Sigmoid colon (tissue), 7 donors: ENCODE data around the gene POC5. TPM values are rescaled to one million over a fixed set of nuclear protein-coding genes. Genes with fewer than 3 reads are reported as not detected.

Experiments
- DNase-seq: peaks from one replicate; pipeline ENCODE4 v3.0.0-alpha.2; 2019
- H3K27ac ChIP-seq, 4 donors: fragments of 200-600 bp; sonication (generic); one replicate each; pipeline ENCODE4 v1.5.1; 2016 to 2019; ENCODE audit warnings: mild to moderate bottlenecking in 1 of 4
- H3K27me3 ChIP-seq, 3 donors: fragments of 200-600 bp; sonication (generic); one replicate each; pipeline ENCODE4 v1.5.1; 2019; ENCODE audit warnings: mild to moderate bottlenecking in 1 of 3
- H3K36me3 ChIP-seq, 4 donors: fragments of 200-600 bp; sonication (generic); one replicate each; pipeline ENCODE4 v1.5.1; 2016 to 2019
- H3K4me1 ChIP-seq, 4 donors: fragments of 200-600 bp; sonication (generic); one replicate each; pipeline ENCODE4 v1.5.1; 2017 to 2019
- H3K4me3 ChIP-seq, 4 donors: fragments of 200-600 bp; sonication (generic); one replicate each; pipeline ENCODE4 v1.5.1; 2017 to 2019; ENCODE audit warnings: mild to moderate bottlenecking in 2 of 4, moderate library complexity in 1 of 4
- H3K9me3 ChIP-seq, 4 donors: fragments of 200-600 bp in 3 of 4; sonication (generic) in 3 of 4; one replicate each; pipeline versions ENCODE4 v1.5.1 to v1.6.1; 2013 to 2019
- EP300 ChIP-seq, 4 donors: sonication (generic); formaldehyde crosslinking; IDR thresholded peaks; one replicate each; pipeline ENCODE4 v1.6.1; 2017; ENCODE audit warnings: antibody characterized with exemption in 4 of 4
- POLR2A ChIP-seq, 2 donors: fragments of 450-650 bp; IDR thresholded peaks; one replicate each; pipeline ENCODE4 v1.6.1; 2016; ENCODE audit warnings: antibody characterized with exemption in 2 of 2, mild to moderate bottlenecking in 2 of 2, moderate library complexity in 2 of 2
- POLR2AphosphoS5 ChIP-seq, 4 donors: sonication (generic); formaldehyde crosslinking; IDR thresholded peaks; one replicate each; pipeline ENCODE4 v1.6.1; 2017; ENCODE audit warnings: antibody characterized with exemption in 4 of 4
- WGBS, 2 donors: extraction: QIAGEN DNeasy Blood & Tissue Kit; methylation state at CpG; one replicate each; pipeline ENCODE4 v1.1.7; 2013; 5-methylcytosine and 5-hydroxymethylcytosine counted together
- intact Hi-C: fragments of 100-400 bp; cut with DNase I; formaldehyde crosslinking; loops from one replicate; pipeline ENCODE4 v1.15.1; 2023
- polyA plus RNA-seq, 3 donors: library from polyadenylated mRNA; stranded (reverse); fragments of 200-250 nt; gene quantifications; one replicate each; pipeline ENCODE4 v1.2.3, GENCODE V29; 2013
- total RNA-seq, 4 donors: library from RNA; depleted of rRNA; stranded (reverse); fragments of >200 nt; gene quantifications; one replicate each; pipeline ENCODE4 v1.1.0, GENCODE V29; 2016
- TF ChIP-seq, protein P1 (sequence below), 4 experiments: fragments of 450-650 bp in 3 of 4; fragments of 200-600 bp in 1 of 4; IDR thresholded peaks; one replicate each; pipeline ENCODE4 v1.5.1; 2016 to 2019; ENCODE audit warnings: antibody characterized with exemption in 4 of 4, mild to moderate bottlenecking in 3 of 4, moderate library complexity in 2 of 4
- donor health status: healthy with polysubstance abuse.
- donor health status: Bipolar disorder and iron deficiency.
- donor health status: healthy.

Gene POC5, protein sequence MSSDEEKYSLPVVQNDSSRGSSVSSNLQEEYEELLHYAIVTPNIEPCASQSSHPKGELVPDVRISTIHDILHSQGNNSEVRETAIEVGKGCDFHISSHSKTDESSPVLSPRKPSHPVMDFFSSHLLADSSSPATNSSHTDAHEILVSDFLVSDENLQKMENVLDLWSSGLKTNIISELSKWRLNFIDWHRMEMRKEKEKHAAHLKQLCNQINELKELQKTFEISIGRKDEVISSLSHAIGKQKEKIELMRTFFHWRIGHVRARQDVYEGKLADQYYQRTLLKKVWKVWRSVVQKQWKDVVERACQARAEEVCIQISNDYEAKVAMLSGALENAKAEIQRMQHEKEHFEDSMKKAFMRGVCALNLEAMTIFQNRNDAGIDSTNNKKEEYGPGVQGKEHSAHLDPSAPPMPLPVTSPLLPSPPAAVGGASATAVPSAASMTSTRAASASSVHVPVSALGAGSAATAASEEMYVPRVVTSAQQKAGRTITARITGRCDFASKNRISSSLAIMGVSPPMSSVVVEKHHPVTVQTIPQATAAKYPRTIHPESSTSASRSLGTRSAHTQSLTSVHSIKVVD
- total RNA-seq (10 to 100 TPM in 2 of 4 donors, 1 to 10 TPM in 2; 7.1 to 16.6 (median 9.7) TPM), polyA plus RNA-seq (1 to 10 TPM; 4.4 to 8.2 (median 7.2) TPM)

DNA sequence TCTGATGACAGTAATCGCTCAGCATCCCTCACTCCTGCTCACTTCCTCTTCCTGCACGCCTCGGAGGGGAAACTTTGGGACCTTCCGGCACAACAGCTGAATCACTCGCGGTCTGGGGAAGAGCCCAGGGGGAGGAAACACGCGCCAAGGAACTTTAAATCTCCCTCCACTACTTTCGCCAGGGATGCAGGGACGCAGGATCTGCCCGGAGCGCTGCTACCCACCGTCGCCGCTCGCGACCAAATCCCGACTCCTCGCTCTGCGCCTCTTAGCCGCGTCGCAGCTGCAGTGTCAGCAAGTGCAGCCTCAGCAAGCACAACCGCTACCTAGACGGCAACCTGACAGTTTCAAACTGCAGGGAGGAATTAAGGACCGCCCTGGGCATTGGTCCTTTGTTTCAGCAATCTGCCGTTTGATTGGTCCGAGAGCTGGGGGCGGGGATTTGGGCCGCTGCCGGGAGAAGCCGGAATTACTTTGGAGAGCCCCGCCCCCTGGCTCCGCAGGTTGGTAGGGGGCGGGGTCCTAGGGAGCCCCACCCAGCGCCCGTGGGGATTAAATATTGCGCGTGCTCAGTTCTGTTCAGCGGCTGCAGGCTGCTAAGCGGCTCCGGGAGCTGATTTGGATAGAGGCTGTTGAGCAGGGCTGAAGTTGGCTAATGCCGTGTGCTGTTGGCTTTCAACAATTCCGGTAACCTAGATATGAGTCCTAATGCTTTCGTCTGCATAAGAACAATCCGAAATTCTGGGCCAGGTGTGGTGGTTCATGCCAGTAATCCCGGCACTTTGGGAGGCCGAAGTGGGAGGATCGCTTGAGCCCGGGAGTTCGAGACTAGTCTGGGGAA lies at the start of gene POC5:
POC5 (minus strand) TSS at position 356 of the 841 bp plus-strand sequence. CDS start 4,500 bp downstream, outside the sequence.
- H3K36me3 ChIP-seq, result no peaks in the 10 kb centered on the region
- H3K27ac ChIP-seq, result peak within 1 kb of the TSS; percentile 79 to 90 (median 88)
- H3K27me3 ChIP-seq, result no peaks in the 10 kb centered on the region
- peaks cover 0 to 14% (median 11%) of the 10 kb centered on the region in 4 donors for H3K4me1 ChIP-seq
- DNase-seq, result peak; percentile 98
- TF ChIP-seq POLR2AphosphoS5 (IDR thresholded peaks at IDR 0.05) (peak; percentile 41 to 88 (median 82)), POLR2A (IDR thresholded peaks at IDR 0.05) (peak; percentile 23 to 28), EP300 (IDR thresholded peaks at IDR 0.05) (no peak)
- TF ChIP-seq, protein P1, sequence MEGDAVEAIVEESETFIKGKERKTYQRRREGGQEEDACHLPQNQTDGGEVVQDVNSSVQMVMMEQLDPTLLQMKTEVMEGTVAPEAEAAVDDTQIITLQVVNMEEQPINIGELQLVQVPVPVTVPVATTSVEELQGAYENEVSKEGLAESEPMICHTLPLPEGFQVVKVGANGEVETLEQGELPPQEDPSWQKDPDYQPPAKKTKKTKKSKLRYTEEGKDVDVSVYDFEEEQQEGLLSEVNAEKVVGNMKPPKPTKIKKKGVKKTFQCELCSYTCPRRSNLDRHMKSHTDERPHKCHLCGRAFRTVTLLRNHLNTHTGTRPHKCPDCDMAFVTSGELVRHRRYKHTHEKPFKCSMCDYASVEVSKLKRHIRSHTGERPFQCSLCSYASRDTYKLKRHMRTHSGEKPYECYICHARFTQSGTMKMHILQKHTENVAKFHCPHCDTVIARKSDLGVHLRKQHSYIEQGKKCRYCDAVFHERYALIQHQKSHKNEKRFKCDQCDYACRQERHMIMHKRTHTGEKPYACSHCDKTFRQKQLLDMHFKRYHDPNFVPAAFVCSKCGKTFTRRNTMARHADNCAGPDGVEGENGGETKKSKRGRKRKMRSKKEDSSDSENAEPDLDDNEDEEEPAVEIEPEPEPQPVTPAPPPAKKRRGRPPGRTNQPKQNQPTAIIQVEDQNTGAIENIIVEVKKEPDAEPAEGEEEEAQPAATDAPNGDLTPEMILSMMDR (IDR thresholded peaks at IDR 0.05), result no peak
- intact Hi-C loops, result loop anchor here (2.0 to 5.0 kb wide), 2 partner anchors 205 to 380 kb away; partner anchors contain the start of gene HMGCR
- no peaks in the 10 kb centered on the region for H3K9me3 ChIP-seq
- 6 to 11% methylated on average over 51 of the region's 51 CpGs for WGBS, 2 donors
- H3K4me3 ChIP-seq, result peak within 1 kb of the TSS; percentile 55 to 91 (median 75)

DNA sequence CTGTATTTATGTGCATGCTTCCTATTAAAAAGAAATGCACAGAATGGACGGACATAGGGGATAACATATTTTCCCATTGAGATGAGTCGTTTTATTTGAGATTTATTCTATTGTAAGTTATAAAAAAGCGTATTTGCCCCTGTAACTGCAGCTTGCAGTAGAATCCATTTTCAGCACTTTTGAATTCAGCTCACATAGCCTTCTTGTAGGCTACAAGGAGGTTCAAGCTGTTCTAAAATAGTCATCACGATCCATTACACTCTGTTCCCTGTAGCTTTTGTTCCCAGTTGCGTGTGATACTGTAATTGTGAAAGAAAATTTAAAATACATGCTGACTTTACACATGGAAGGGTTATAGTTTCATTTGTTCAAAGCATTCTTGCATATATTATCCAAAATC lies 40.9 kb upstream of the POC5 start:
- no peak overlapping the region for H3K27ac ChIP-seq
- no peak for DNase-seq
- intact Hi-C loops, result no loop called here

DNA sequence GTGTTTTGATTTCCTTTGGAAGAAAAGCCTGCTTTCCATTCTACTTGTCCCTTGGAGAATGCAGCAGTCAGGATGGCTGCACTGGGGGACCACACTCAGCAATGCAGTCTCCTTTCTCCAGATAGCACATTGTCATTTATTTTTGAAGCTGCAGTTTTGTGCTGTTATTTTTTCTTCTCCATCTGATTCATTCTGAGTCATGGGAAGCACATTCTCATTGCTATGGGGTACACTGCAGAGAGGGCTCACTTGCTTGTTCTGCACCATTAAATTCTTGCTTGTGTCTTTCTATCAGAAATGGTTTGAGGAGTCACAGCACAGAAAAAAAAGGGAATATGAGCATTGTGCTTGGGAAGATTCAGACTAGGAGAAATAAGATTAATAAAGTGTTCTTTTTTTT lies 39.7 kb upstream of the POC5 start:
- Histone ChIP-seq H3K27ac (no peak overlapping the region), H3K27me3 (no peaks in the 10 kb centered on the region), H3K36me3 (no peaks in the 10 kb centered on the region), H3K4me3 (no peak overlapping the region), H3K4me1 (no peaks in the 10 kb centered on the region), H3K9me3 (no peaks in the 10 kb centered on the region)
- DNase-seq, result no peak
- intact Hi-C loops, result no loop called here
- TF ChIP-seq EP300 (IDR thresholded peaks at IDR 0.05) (no peak), POLR2AphosphoS5 (IDR thresholded peaks at IDR 0.05) (no peak), POLR2A (IDR thresholded peaks at IDR 0.05) (no peak)
- TF ChIP-seq, protein P1 (IDR thresholded peaks at IDR 0.05), result no peak

More for the DNA sequence above, 40.9 kb upstream of the POC5 start:
- no peaks in the 10 kb centered on the region for H3K9me3 ChIP-seq
- 89 to 91% methylated on average over 5 of the region's 5 CpGs for WGBS, 2 donors
- TF ChIP-seq POLR2AphosphoS5 (IDR thresholded peaks at IDR 0.05) (no peak), EP300 (IDR thresholded peaks at IDR 0.05) (no peak), POLR2A (IDR thresholded peaks at IDR 0.05) (no peak)
- TF ChIP-seq, protein P1 (IDR thresholded peaks at IDR 0.05), result no peak
- no peaks in the 10 kb centered on the region for H3K27me3 ChIP-seq
- H3K4me3 ChIP-seq, result no peak overlapping the region
- H3K36me3 ChIP-seq, result no peaks in the 10 kb centered on the region
- H3K4me1 ChIP-seq, result no peaks in the 10 kb centered on the region

DNA sequence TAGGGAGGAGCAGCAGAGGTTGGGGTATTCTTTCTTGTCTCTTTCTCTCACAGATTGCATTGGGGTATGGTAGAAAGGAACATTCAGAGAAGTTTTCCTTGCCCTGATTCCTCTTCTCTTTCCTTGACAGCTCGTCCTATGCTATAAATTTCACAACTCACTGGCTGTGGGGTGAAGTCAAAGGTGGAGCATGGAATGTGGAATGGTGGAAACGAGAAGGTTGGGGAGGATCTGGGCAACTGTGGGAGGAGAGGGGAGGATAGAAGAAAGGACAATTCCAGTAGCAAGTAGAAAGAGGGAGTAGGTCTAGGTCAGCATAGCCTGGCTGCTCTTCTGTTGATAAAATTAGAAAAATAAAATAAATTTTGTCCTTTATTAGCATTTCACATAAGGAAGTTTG lies 39.0 kb upstream of the POC5 start:
- H3K4me3 ChIP-seq, result no peak overlapping the region
- intact Hi-C loops, result no loop called here
- TF ChIP-seq POLR2AphosphoS5 (IDR thresholded peaks at IDR 0.05) (no peak), POLR2A (IDR thresholded peaks at IDR 0.05) (no peak), EP300 (IDR thresholded peaks at IDR 0.05) (no peak)
- TF ChIP-seq, protein P1 (IDR thresholded peaks at IDR 0.05), result no peak

More for the DNA sequence above, 39.0 kb upstream of the POC5 start:
- Histone ChIP-seq H3K9me3 (no peaks in the 10 kb centered on the region), H3K4me1 (no peaks in the 10 kb centered on the region), H3K36me3 (no peaks in the 10 kb centered on the region), H3K27ac (no peak overlapping the region), H3K27me3 (no peaks in the 10 kb centered on the region)
- DNase-seq, result no peak
- WGBS, 2 donors, result 45 to 48% methylated on average over 2 of the region's 2 CpGs
